Gastroesophageal sphincter (tissue), 3 donors: ENCODE measurements around the gene TMOD4.

ENCODE experiments used
- EP300 ChIP-seq: sonication (generic); formaldehyde crosslinking; IDR thresholded peaks from one replicate; pipeline ENCODE4 v1.6.1; 2017; ENCODE audit warnings: antibody characterized with exemption, mild to moderate bottlenecking
- POLR2A ChIP-seq, 2 donors: fragments of 450-650 bp; IDR thresholded peaks; one replicate each; pipeline ENCODE4 v1.6.1; 2017; ENCODE audit warnings: antibody characterized with exemption in 2 of 2, mild to moderate bottlenecking in 2 of 2, moderate library complexity in 1 of 2
- POLR2AphosphoS5 ChIP-seq: sonication (generic); formaldehyde crosslinking; IDR thresholded peaks from one replicate; pipeline ENCODE4 v1.6.1; 2017; ENCODE audit warnings: antibody characterized with exemption
- TF ChIP-seq, protein P1 (sequence below), 4 experiments: fragments of 200-600 bp in 2 of 4; fragments of 450-650 bp in 2 of 4; sonication (generic) in 1 of 4; IDR thresholded peaks; one replicate each; pipeline ENCODE4 v1.5.1; 2017 to 2019; ENCODE audit warnings: antibody characterized with exemption in 4 of 4, mild to moderate bottlenecking in 2 of 4, moderate library complexity in 2 of 4

DNA sequence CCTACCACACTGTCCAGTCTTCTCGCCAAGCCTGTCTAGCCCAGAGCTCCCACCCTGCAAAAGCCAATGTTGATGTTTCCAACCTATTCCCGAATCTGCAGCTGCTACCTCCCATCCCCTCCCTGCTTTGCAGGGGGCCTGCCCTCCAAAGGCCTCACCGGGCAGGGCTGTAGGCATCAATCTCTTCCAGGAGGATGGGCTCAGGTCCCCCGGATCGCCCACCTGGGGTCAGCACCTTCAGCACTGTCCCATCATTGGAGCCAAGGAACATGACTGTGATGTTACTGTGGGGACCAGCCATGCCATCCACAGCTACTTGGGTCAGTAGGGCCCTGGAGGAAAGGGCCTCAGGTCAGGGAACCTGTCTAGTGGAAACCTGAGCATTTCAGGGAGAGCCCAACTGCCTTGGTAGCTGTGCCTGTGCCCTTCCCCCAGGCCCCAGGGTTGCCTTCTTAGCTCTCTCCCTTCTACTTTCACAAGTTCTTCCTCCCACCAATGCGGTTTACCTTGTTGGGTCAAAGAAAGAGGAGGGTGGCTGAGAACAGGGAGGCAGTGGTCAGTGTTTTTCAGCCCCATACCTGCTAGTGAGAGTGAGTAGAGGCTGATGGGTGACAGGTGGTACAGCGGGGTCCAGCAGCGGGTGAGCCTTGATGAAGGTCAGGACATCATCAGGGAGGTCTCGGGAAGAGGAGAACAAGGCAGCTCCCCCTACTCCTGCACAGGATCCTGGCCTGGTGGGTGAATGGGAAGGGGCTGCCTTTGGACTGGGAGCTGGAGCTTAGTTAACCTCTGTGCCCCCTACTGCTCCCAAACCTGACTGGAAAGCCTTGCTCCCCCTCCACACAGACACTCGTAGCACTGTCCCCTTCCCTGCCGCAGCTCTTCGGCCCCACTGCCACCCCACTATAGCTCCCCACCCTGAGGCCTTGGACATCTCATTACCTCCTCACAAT lies 40.1 kb downstream of the TMOD4 start:
- TF ChIP-seq, protein P1, sequence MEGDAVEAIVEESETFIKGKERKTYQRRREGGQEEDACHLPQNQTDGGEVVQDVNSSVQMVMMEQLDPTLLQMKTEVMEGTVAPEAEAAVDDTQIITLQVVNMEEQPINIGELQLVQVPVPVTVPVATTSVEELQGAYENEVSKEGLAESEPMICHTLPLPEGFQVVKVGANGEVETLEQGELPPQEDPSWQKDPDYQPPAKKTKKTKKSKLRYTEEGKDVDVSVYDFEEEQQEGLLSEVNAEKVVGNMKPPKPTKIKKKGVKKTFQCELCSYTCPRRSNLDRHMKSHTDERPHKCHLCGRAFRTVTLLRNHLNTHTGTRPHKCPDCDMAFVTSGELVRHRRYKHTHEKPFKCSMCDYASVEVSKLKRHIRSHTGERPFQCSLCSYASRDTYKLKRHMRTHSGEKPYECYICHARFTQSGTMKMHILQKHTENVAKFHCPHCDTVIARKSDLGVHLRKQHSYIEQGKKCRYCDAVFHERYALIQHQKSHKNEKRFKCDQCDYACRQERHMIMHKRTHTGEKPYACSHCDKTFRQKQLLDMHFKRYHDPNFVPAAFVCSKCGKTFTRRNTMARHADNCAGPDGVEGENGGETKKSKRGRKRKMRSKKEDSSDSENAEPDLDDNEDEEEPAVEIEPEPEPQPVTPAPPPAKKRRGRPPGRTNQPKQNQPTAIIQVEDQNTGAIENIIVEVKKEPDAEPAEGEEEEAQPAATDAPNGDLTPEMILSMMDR (IDR thresholded peaks at IDR 0.05), result no peak
- TF ChIP-seq POLR2A (IDR thresholded peaks at IDR 0.05) (no peak), EP300 (no peak), POLR2AphosphoS5 (no peak)
